Measurements from ENCODE around the gene TMEM238L. TPM values are rescaled to one million over a fixed set of nuclear protein-coding genes. Genes with fewer than 3 reads are reported as not detected.
"Not testable (repeated sequence)": the region's sequence is repeated elsewhere in the genome, so short reads cannot be mapped to it uniquely, and the experiment has no call there.

Gene TMEM238L, protein sequence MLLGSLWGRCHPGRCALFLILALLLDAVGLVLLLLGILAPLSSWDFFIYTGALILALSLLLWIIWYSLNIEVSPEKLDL
- not detected for total RNA-seq
- not detected for polyA plus RNA-seq (2013, experiment 1 of 2)
- not detected for polyA plus RNA-seq (2013, experiment 2 of 2)
- 0 reads per million in 172 experiments for total RNA-seq

DNA sequence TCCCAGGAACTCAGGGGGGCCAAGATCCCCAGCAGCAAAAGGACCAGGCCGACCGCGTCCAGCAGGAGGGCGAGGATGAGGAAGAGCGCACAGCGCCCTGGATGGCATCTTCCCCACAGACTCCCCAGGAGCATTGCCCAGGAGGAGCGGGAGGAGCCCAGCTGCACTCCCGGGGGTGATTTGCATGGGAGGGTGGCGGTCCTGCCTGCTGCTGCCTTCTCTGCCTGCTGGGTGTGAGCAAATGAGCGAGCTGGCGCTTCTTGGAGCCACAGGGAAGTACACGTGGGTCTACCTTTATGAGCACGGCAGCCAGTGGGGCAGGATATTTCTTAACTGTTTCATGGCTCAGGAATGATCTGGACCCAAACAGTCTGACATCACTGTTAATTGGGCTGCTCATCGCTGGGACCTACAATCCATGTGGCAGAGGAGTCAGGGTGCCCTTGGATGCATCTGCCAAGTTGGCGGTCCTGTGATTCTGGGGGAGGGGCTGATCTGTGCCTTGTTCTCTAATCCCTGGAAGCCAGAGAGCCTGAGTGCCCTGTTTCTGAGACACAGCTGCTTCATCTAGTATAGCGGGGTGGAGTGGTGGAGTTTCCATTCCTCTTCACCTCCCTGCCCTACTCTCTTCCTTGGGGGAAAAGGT lies at the start of gene TMEM238L:
Gene TMEM238L (minus strand): TSS at position 270 of the 646 bp plus-strand sequence. CDS start 136 bp downstream, at position 134.
- ChIA-PET POLR2A (no interaction called here), CTCF (no interaction called here)
- Histone ChIP-seq H3K27me3 (ENCODE audit: control insufficient read depth in 1 of 2, insufficient read depth in 2 of 2, low read length in 2 of 2) (no peaks in the 10 kb centered on the region), H3K4me1 (ENCODE audit: insufficient read depth, low read length) (no peaks in the 10 kb centered on the region), H3K36me3 (ENCODE audit: insufficient read depth, low read length) (no peaks in the 10 kb centered on the region), H3K27ac (ENCODE audit: low read depth in 1 of 2, low read length in 2 of 2) (no peak within 1 kb of the TSS), H3K9me3 (ENCODE audit: control insufficient read depth in 1 of 2, insufficient read depth in 1 of 2, low read length in 2 of 2) (no peaks in the 10 kb centered on the region), H3K4me3 (ENCODE audit: low read length) (no peak within 1 kb of the TSS)
- no peak for ATAC-seq (ENCODE audit: poor library complexity)
- no peak within 1 kb of the TSS for H3K4me3 Mint-ChIP-seq
- intact Hi-C loops (cut with DNase I, micrococcal nuclease) = no loop called here
- no peak within 1 kb of the TSS for H3K27ac Mint-ChIP-seq
- no peaks in the 10 kb centered on the region for H3K9me3 Mint-ChIP-seq
- TF ChIP-seq, protein P1, sequence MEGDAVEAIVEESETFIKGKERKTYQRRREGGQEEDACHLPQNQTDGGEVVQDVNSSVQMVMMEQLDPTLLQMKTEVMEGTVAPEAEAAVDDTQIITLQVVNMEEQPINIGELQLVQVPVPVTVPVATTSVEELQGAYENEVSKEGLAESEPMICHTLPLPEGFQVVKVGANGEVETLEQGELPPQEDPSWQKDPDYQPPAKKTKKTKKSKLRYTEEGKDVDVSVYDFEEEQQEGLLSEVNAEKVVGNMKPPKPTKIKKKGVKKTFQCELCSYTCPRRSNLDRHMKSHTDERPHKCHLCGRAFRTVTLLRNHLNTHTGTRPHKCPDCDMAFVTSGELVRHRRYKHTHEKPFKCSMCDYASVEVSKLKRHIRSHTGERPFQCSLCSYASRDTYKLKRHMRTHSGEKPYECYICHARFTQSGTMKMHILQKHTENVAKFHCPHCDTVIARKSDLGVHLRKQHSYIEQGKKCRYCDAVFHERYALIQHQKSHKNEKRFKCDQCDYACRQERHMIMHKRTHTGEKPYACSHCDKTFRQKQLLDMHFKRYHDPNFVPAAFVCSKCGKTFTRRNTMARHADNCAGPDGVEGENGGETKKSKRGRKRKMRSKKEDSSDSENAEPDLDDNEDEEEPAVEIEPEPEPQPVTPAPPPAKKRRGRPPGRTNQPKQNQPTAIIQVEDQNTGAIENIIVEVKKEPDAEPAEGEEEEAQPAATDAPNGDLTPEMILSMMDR (IDR thresholded peaks at IDR 0.05) = no peak
- H3K36me3 Mint-ChIP-seq (ENCODE audit: low read depth) = no peaks in the 10 kb centered on the region
- H3K4me1 Mint-ChIP-seq (ENCODE audit: low read depth) = no peaks in the 10 kb centered on the region
- H3K27me3 Mint-ChIP-seq = no peaks in the 10 kb centered on the region
- no peak for DNase-seq

- DNase-seq; H3K9me3 Mint-ChIP-seq; H3K27me3 Mint-ChIP-seq; H3K27ac Mint-ChIP-seq; H3K4me1 ChIP-seq (ENCODE audit: insufficient read depth, low read length); H3K27me3 ChIP-seq (ENCODE audit: control insufficient read depth in 1 of 2, insufficient read depth in 2 of 2, low read length in 2 of 2); H3K27ac ChIP-seq (ENCODE audit: low read depth in 1 of 2, low read length in 2 of 2); H3K4me1 Mint-ChIP-seq (ENCODE audit: low read depth); H3K4me3 ChIP-seq (ENCODE audit: low read length); H3K36me3 ChIP-seq (ENCODE audit: insufficient read depth, low read length); H3K9me3 ChIP-seq (ENCODE audit: control insufficient read depth in 1 of 2, insufficient read depth in 1 of 2, low read length in 2 of 2); POLR2A ChIA-PET; H3K4me3 Mint-ChIP-seq; intact Hi-C loops (cut with DNase I, micrococcal nuclease); H3K36me3 Mint-ChIP-seq (ENCODE audit: low read depth); ATAC-seq (ENCODE audit: poor library complexity): not testable (repeated sequence)
- CTCF ChIA-PET = interaction anchor here (1.5 kb wide), 1 partner anchor 109 kb away, joined by 3 read pairs; no protein-coding TSS in a partner anchor
These were observed 42.7 kb upstream of the TMEM238L start for GRCh38 chr17:10846636-10847035.

DNA sequence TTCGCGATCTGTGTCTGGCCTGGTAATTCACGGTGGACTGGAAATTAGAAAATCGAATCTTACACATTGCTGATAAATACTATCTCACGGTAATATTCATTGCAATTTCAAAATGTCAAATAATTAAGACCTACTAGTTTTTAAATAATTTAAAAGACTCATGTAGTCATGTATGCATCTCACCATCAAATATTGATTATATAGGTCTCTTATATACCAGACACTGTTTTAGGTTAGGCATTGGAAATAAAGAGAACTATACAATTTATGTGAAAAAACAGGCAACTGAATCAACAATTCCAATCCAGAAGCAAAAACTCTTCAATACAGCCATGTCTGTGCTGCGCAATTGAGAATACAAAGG lies 41.5 kb upstream of the TMEM238L start:
- Mint-ChIP-seq H3K4me1 (ENCODE audit: low read depth) (peaks cover 10% of the 10 kb centered on the region), H3K4me3 (peak overlapping the region; percentile 70), H3K9me3 (no peaks in the 10 kb centered on the region), H3K27me3 (no peaks in the 10 kb centered on the region), H3K36me3 (ENCODE audit: low read depth) (no peaks in the 10 kb centered on the region), H3K27ac (no peak overlapping the region)
- Histone ChIP-seq H3K4me1 (ENCODE audit: insufficient read depth, low read length) (peaks cover 7% of the 10 kb centered on the region), H3K27ac (ENCODE audit: low read depth in 1 of 2, low read length in 2 of 2) (no peak overlapping the region), H3K27me3 (ENCODE audit: control insufficient read depth in 1 of 2, insufficient read depth in 2 of 2, low read length in 2 of 2) (peaks cover 0 to 4% of the 10 kb centered on the region in 2 experiments), H3K9me3 (ENCODE audit: control insufficient read depth in 1 of 2, insufficient read depth in 1 of 2, low read length in 2 of 2) (peaks cover 0 to 3% of the 10 kb centered on the region in 2 experiments), H3K4me3 (ENCODE audit: low read length) (peak overlapping the region; percentile 50), H3K36me3 (ENCODE audit: insufficient read depth, low read length) (no peaks in the 10 kb centered on the region)
- ChIA-PET POLR2A (interaction anchor here (0.9 to 1.4 kb wide), 3 partner anchors 149 to 1152 kb away, joined by 4 to 6 read pairs (median 5); partner anchors contain the start of gene ZNF18), CTCF (interaction anchor here (0.7 to 1.4 kb wide), 3 partner anchors 108 to 206 kb away, joined by 3 to 10 read pairs (median 9); no protein-coding TSS in a partner anchor)
- TF ChIP-seq, protein P1 (IDR thresholded peaks at IDR 0.05) = peak; percentile 8
- intact Hi-C loops (cut with DNase I, micrococcal nuclease) = loop anchor here (1.0 kb wide), 2 partner anchors 108 to 199 kb away; no protein-coding TSS in a partner anchor
- DNase-seq (no peak), ATAC-seq (ENCODE audit: poor library complexity) (no peak)
